GM11168 (cell line): ENCODE measurements around the gene DCST1.

ENCODE experiments used
- in situ Hi-C: fragments of 300-500 bp; cut with MboI; formaldehyde crosslinking; loops from one replicate; pipeline ENCODE4 v1.12.0; 2022; ENCODE audit warnings: low sequenced_read_pairs; ENCODE audit not compliant: unreplicated experiment

DCST1 gene

GRCh38 chr1:155000726-155001424, 32.7 kb upstream of the DCST1 start:
- in situ Hi-C loops: no loop called here

- in situ Hi-C loops: no loop called here
Measured at GRCh38 chr1:155001425-155001674, 32.3 kb upstream of the DCST1 start.

GRCh38 chr1:155001675-155002463, 31.8 kb upstream of the DCST1 start:
- in situ Hi-C loops: no loop called here

- in situ Hi-C loops: no loop called here
Measured at GRCh38 chr1:155002464-155003226, 31.0 kb upstream of the DCST1 start, which contains the start of gene ZBTB7B. ZBTB7B (plus strand) TSS chr1:155002802; CDS start chr1:155014661, 11,859 bp downstream.

GRCh38 chr1:155003227-155003765, 30.3 kb upstream of the DCST1 start:
- in situ Hi-C loops: no loop called here

- in situ Hi-C loops: no loop called here
Measured at GRCh38 chr1:155003766-155004351, 29.8 kb upstream of the DCST1 start.

- in situ Hi-C loops: no loop called here
Measured at GRCh38 chr1:155004352-155005075, 29.1 kb upstream of the DCST1 start.

GRCh38 chr1:155005076-155006011, 28.3 kb upstream of the DCST1 start:
- in situ Hi-C loops: no loop called here

GRCh38 chr1:155006601-155007101, 27.0 kb upstream of the DCST1 start:
- in situ Hi-C loops: no loop called here

GRCh38 chr1:155007251-155007828, 26.3 kb upstream of the DCST1 start:
- in situ Hi-C loops: no loop called here

- in situ Hi-C loops: no loop called here
Measured at GRCh38 chr1:155008015-155008941, 25.3 kb upstream of the DCST1 start.

- in situ Hi-C loops: no loop called here
Measured at GRCh38 chr1:155009221-155009711, 24.4 kb upstream of the DCST1 start.

- in situ Hi-C loops: no loop called here
Measured at GRCh38 chr1:155009742-155010141, 23.9 kb upstream of the DCST1 start.

- in situ Hi-C loops: no loop called here
Measured at GRCh38 chr1:155010211-155010918, 23.3 kb upstream of the DCST1 start.

- in situ Hi-C loops: no loop called here
Measured at GRCh38 chr1:155011004-155011416, 22.6 kb upstream of the DCST1 start.

GRCh38 chr1:155011437-155012025, 22.1 kb upstream of the DCST1 start:
- in situ Hi-C loops: no loop called here
